Kidney (tissue), 14 donors: ENCODE results near the gene HDLBP. TPM values are rescaled to one million over a fixed set of nuclear protein-coding genes. Genes with fewer than 3 reads are reported as not detected.

ENCODE experiments used
- DNase-seq, 5 donors: peaks; one replicate each; pipeline ENCODE4 v3.0.0-alpha.2; 2013 to 2020
- FAIRE-seq: peaks from 2 replicates; lab custom pipeline; 2012; peaks lifted over from hg19 to GRCh38; lab: Jason Lieb, UNC
- H3K27ac ChIP-seq, 2 donors: one replicate each; pipeline ENCODE4 v1.7.0; 2013; ENCODE audit warnings: low read depth in 2 of 2, low read length in 2 of 2, inconsistent platforms in 1 of 2
- H3K27me3 ChIP-seq: one replicate; pipeline ENCODE4 v1.7.1; 2013; ENCODE audit warnings: low read length, inconsistent platforms; ENCODE audit not compliant: control insufficient read depth, insufficient read depth
- H3K36me3 ChIP-seq, 3 donors: one replicate each; pipeline versions ENCODE4 v1.7.0 to v1.7.1; 2013; ENCODE audit warnings: low read length in 3 of 3, control low read depth in 1 of 3, inconsistent platforms in 1 of 3; ENCODE audit not compliant: insufficient read depth in 3 of 3, control insufficient read depth in 2 of 3
- H3K4me1 ChIP-seq, 3 donors: one replicate each; pipeline versions ENCODE4 v1.7.0 to v1.7.1; 2013; ENCODE audit warnings: low read length in 3 of 3, inconsistent platforms in 1 of 3, low read depth in 1 of 3; ENCODE audit not compliant: control insufficient read depth in 2 of 3, insufficient read depth in 2 of 3
- H3K4me3 ChIP-seq, 3 donors: one replicate each; pipeline versions ENCODE4 v1.7.0 to v1.8.1; 2013; ENCODE audit warnings: low read length in 3 of 3, control low read depth in 1 of 3, inconsistent platforms in 1 of 3
- H3K9ac ChIP-seq, 3 donors: one replicate each; pipeline versions ENCODE4 v1.7.0 to v1.7.1; 2013; ENCODE audit warnings: low read length in 3 of 3, control low read depth in 1 of 3, inconsistent platforms in 1 of 3
- H3K9me3 ChIP-seq, 3 donors: one replicate each; pipeline versions ENCODE4 v1.7.0 to v1.7.1; 2013; ENCODE audit warnings: low read length in 3 of 3, control low read depth in 1 of 3, inconsistent platforms in 1 of 3; ENCODE audit not compliant: control insufficient read depth in 2 of 3, insufficient read depth in 1 of 3
- CTCF ChIP-seq: IDR thresholded peaks from 3 replicates; pipeline ENCODE4 v1.5.1; 2012; ENCODE audit warnings: mild to moderate bottlenecking, moderate library complexity, borderline replicate concordance; ENCODE audit not compliant: insufficient read depth; ENCODE audit errors: extremely low read depth
- intact Hi-C: fragments of 100-400 bp; cut with DNase I; formaldehyde crosslinking; loops from one replicate; pipeline ENCODE4 v1.11.1; 2022
- polyA plus RNA-seq: library from polyadenylated mRNA; stranded (reverse); fragments of 350-450 nt; fragmentation: Illumina TruSeq; extraction: RNeasy Lipid Tissue Mini Kit (QIAGEN cat#74804); gene quantifications from one replicate; pipeline ENCODE4 v1.2.3, GENCODE V29; 2014; ENCODE audit warnings: low read depth, low replicate concordance; ENCODE audit not compliant: insufficient read depth
- total RNA-seq: library from RNA; stranded (reverse); fragmentation: NEBNext Ultra II Directional; extraction: Animal tissue kit (Norgen Biotek cat#: 25700); gene quantifications from one replicate; pipeline ENCODE4 v1.2.1, GENCODE V29; 2021
- donor health status: control.
- donor health status: control.
- donor health status: control.
- donor health status: control.
- donor health status: control.
- donor health status: DM: yes; HTN: yes; CAD: no.
- donor health status: Normal renal cell carcinoma (clear cell type).

The HDLBP gene
- total and polyA plus RNA-seq, 2 donors from 2014 or later, result 256 to 356 TPM

- H3K27ac ChIP-seq, result no peak overlapping the region
- H3K9me3 ChIP-seq, result no peaks in the 10 kb centered on the region
- peaks cover 0 to 20% (median 0%) of the 10 kb centered on the region in 3 donors for H3K4me1 ChIP-seq
- TF ChIP-seq CTCF, result no peak
- DNase-seq (no peak), FAIRE-seq (no peak)
- intact Hi-C loops, result no loop called here
- H3K27me3 ChIP-seq, result no peaks in the 10 kb centered on the region
- no peak overlapping the region for H3K9ac ChIP-seq
- no peaks in the 10 kb centered on the region for H3K36me3 ChIP-seq
- H3K4me3 ChIP-seq, result no peak overlapping the region
Observed at GRCh38 chr2:241300000-241300399, 15.5 kb downstream of the HDLBP start.

GRCh38 chr2:241298673-241299072 is 16.8 kb downstream of the HDLBP start:
- no peak overlapping the region for H3K9ac ChIP-seq
- H3K36me3 ChIP-seq, result no peaks in the 10 kb centered on the region
- DNase-seq, result no peak
- no peak overlapping the region for H3K4me3 ChIP-seq
- intact Hi-C loops, result no loop called here
- H3K4me1 ChIP-seq, result peaks cover 0 to 11% (median 0%) of the 10 kb centered on the region in 3 donors
- no peaks in the 10 kb centered on the region for H3K27me3 ChIP-seq
- no peak overlapping the region for H3K27ac ChIP-seq
- H3K9me3 ChIP-seq, result no peaks in the 10 kb centered on the region
- no peak for FAIRE-seq
- TF ChIP-seq CTCF, result no peak

GRCh38 chr2:241296767-241297166 is 18.7 kb downstream of the HDLBP start:
- FAIRE-seq, result no peak
- intact Hi-C loops, result no loop called here

More at GRCh38 chr2:241296767-241297166, 18.7 kb downstream of the HDLBP start:
- Histone ChIP-seq H3K9ac (no peak overlapping the region), H3K27ac (no peak overlapping the region), H3K27me3 (no peaks in the 10 kb centered on the region), H3K4me1 (no peaks in the 10 kb centered on the region), H3K36me3 (no peaks in the 10 kb centered on the region), H3K4me3 (no peak overlapping the region), H3K9me3 (no peaks in the 10 kb centered on the region)
- DNase-seq, result no peak
- TF ChIP-seq CTCF, result no peak
